Testis (tissue), 3 donors: ENCODE results near the gene KIAA2012. TPM values are rescaled to one million over a fixed set of nuclear protein-coding genes. Genes with fewer than 3 reads are reported as not detected.

ENCODE experiments used
- DNase-seq: peaks from one replicate; pipeline ENCODE4 v3.0.0-alpha.2; 2019
- H3K27ac ChIP-seq, 2 donors: fragments of 200-600 bp; sonication (generic); one replicate each; pipeline ENCODE4 v1.5.1; 2019
- H3K27me3 ChIP-seq: fragments of 200-600 bp; sonication (generic); one replicate; pipeline ENCODE4 v1.5.1; 2019
- H3K36me3 ChIP-seq: fragments of 200-600 bp; sonication (generic); one replicate; pipeline ENCODE4 v1.5.1; 2017; ENCODE audit warnings: low read depth; ENCODE audit errors: missing control alignments
- H3K4me1 ChIP-seq: fragments of 200-600 bp; sonication (generic); one replicate; pipeline ENCODE4 v1.5.1; 2019
- H3K4me3 ChIP-seq, 2 donors: fragments of 200-600 bp; sonication (generic); one replicate each; pipeline ENCODE4 v1.5.1; 2017 to 2019
- H3K9me3 ChIP-seq: fragments of 200-600 bp; sonication (generic); one replicate; pipeline ENCODE4 v1.5.1; 2017
- CTCF ChIP-seq, 3 experiments: fragments of 450-650 bp in 2 of 3; fragments of 200-600 bp in 1 of 3; sonication (generic) in 1 of 3; IDR thresholded peaks; one replicate each; pipeline ENCODE4 v1.5.1; 2016 to 2019; ENCODE audit warnings: antibody characterized with exemption in 3 of 3, mild to moderate bottlenecking in 2 of 3, moderate library complexity in 1 of 3
- POLR2A ChIP-seq: fragments of 450-650 bp; IDR thresholded peaks from one replicate; pipeline ENCODE4 v1.6.1; 2017; ENCODE audit warnings: antibody characterized with exemption, mild to moderate bottlenecking, moderate library complexity
- WGBS, 2 donors: methylation state at CpG; one replicate each; pipeline ENCODE4 v1.1.5; 2018; 5-methylcytosine and 5-hydroxymethylcytosine counted together
- intact Hi-C: fragments of 100-400 bp; cut with DNase I; formaldehyde crosslinking; loops from one replicate; pipeline ENCODE4 v1.15.1; 2023; ENCODE audit warnings: low total_unique reads
- polyA plus RNA-seq: library from polyadenylated mRNA; stranded (reverse); fragments of 350-450 nt; fragmentation: Illumina TruSeq; extraction: RNeasy Lipid Tissue Mini Kit (QIAGEN cat#74804); gene quantifications from one replicate; pipeline ENCODE4 v1.2.3, GENCODE V29; 2014; ENCODE audit warnings: low read depth, low replicate concordance; ENCODE audit not compliant: insufficient read depth
- total RNA-seq, 2 donors: library from RNA; depleted of rRNA; stranded (reverse); fragments of >200 nt; gene quantifications; one replicate each; pipeline ENCODE4 v1.2.3, GENCODE V29; 2016

The KIAA2012 gene
- total and polyA plus RNA-seq, 3 donors from 2014 or later, result 1.1 to 1.6 (median 1.3) TPM

GRCh38 chr2:202157211-202157990 lies 84.3 kb downstream of the KIAA2012 start:
- WGBS, 2 donors, result 77 to 88% methylated on average over 4 of the region's 4 CpGs
- TF ChIP-seq POLR2A (no peak), CTCF (IDR thresholded peaks at IDR 0.05) (no peak)
- intact Hi-C loops, result no loop called here

GRCh38 chr2:202158796-202159195 lies 85.7 kb downstream of the KIAA2012 start:
- intact Hi-C loops, result no loop called here
- no peak overlapping the region for H3K4me3 ChIP-seq
- TF ChIP-seq CTCF (IDR thresholded peaks at IDR 0.05) (no peak), POLR2A (no peak)
- no peaks in the 10 kb centered on the region for H3K9me3 ChIP-seq
- no peaks in the 10 kb centered on the region for H3K27me3 ChIP-seq
- DNase-seq, result peak; percentile 19
- no peak overlapping the region for H3K27ac ChIP-seq
- 82 to 83% methylated on average over 5 of the region's 5 CpGs for WGBS, 2 donors
- H3K4me1 ChIP-seq, result no peaks in the 10 kb centered on the region
- no peaks in the 10 kb centered on the region for H3K36me3 ChIP-seq

More at GRCh38 chr2:202157211-202157990, 84.3 kb downstream of the KIAA2012 start:
- no peaks in the 10 kb centered on the region for H3K9me3 ChIP-seq
- DNase-seq, result no peak
- no peaks in the 10 kb centered on the region for H3K36me3 ChIP-seq
- H3K27ac ChIP-seq, result no peak overlapping the region
- no peak overlapping the region for H3K4me3 ChIP-seq
- H3K27me3 ChIP-seq, result no peaks in the 10 kb centered on the region
- H3K4me1 ChIP-seq, result no peaks in the 10 kb centered on the region

GRCh38 chr2:202161151-202161835 lies 88.2 kb downstream of the KIAA2012 start:
- Histone ChIP-seq H3K4me1 (no peaks in the 10 kb centered on the region), H3K27me3 (no peaks in the 10 kb centered on the region), H3K4me3 (no peak overlapping the region), H3K36me3 (no peaks in the 10 kb centered on the region), H3K27ac (no peak overlapping the region), H3K9me3 (no peaks in the 10 kb centered on the region)
- DNase-seq, result no peak
- intact Hi-C loops, result no loop called here
- 75 to 76% methylated on average over 8 of the region's 8 CpGs for WGBS, 2 donors
- TF ChIP-seq CTCF (IDR thresholded peaks at IDR 0.05) (no peak), POLR2A (no peak)

- Histone ChIP-seq H3K27ac (no peak overlapping the region), H3K9me3 (no peaks in the 10 kb centered on the region), H3K4me3 (no peak overlapping the region), H3K4me1 (no peaks in the 10 kb centered on the region), H3K36me3 (no peaks in the 10 kb centered on the region), H3K27me3 (no peaks in the 10 kb centered on the region)
- intact Hi-C loops, result no loop called here
- no peak for DNase-seq
- 62 to 72% methylated on average over 3 of the region's 3 CpGs for WGBS, 2 donors
- TF ChIP-seq CTCF (IDR thresholded peaks at IDR 0.05) (no peak), POLR2A (no peak)
These were observed 91.4 kb downstream of the KIAA2012 start for GRCh38 chr2:202164411-202164810.
